H9 (cell line): ENCODE measurements around the gene ADAMTS15. TPM values are rescaled to one million over a fixed set of nuclear protein-coding genes. Genes with fewer than 3 reads are reported as not detected.

Source experiments
- DNase-seq: peaks from one replicate; pipeline ENCODE4 v3.0.0-alpha.2; 2017
- H2AFZ ChIP-seq: one replicate; pipeline ENCODE4 v1.6.1; 2013; ENCODE audit warnings: mild to moderate bottlenecking, low read length, control low read depth, moderate library complexity
- H2AK5ac ChIP-seq: 2 replicates; pipeline ENCODE4 v1.6.1; 2013; ENCODE audit warnings: low read length, control low read depth, mixed read lengths; ENCODE audit not compliant: insufficient read length
- H2BK120ac ChIP-seq: one replicate; pipeline ENCODE4 v1.6.1; 2013; ENCODE audit warnings: low read depth, mild to moderate bottlenecking, low read length, control low read depth, inconsistent platforms; ENCODE audit not compliant: poor library complexity, severe bottlenecking
- H2BK12ac ChIP-seq: 2 replicates; pipeline ENCODE4 v1.6.1; 2013; ENCODE audit warnings: low read length, control low read depth, mixed read lengths, low read depth; ENCODE audit not compliant: insufficient read length
- H2BK15ac ChIP-seq: 2 replicates; pipeline ENCODE4 v1.6.1; 2013; ENCODE audit warnings: low read depth, low read length, control low read depth
- H2BK20ac ChIP-seq: one replicate; pipeline ENCODE4 v1.6.1; 2013; ENCODE audit warnings: low read depth, mild to moderate bottlenecking, low read length, control low read depth, inconsistent platforms; ENCODE audit not compliant: poor library complexity, severe bottlenecking
- H2BK5ac ChIP-seq: 2 replicates; pipeline ENCODE4 v1.6.1; 2013; ENCODE audit warnings: low read length, control low read depth, mixed read lengths; ENCODE audit not compliant: insufficient read length
- H3K14ac ChIP-seq: 2 replicates; pipeline ENCODE4 v1.6.1; 2013; ENCODE audit warnings: low read length, control low read depth; ENCODE audit not compliant: insufficient read depth
- H3K18ac ChIP-seq: 2 replicates; pipeline ENCODE4 v1.6.1; 2013; ENCODE audit warnings: low read depth, mild to moderate bottlenecking, mixed read lengths, low read length, control low read depth; ENCODE audit not compliant: insufficient read length
- H3K23ac ChIP-seq: 2 replicates; pipeline ENCODE4 v1.6.1; 2013; ENCODE audit warnings: low read length, control low read depth, mixed read lengths, low read depth; ENCODE audit not compliant: insufficient read length
- H3K23me2 ChIP-seq: 2 replicates; pipeline ENCODE4 v1.6.1; 2013; ENCODE audit warnings: low read depth, mild to moderate bottlenecking, mixed read lengths, low read length, control low read depth; ENCODE audit not compliant: insufficient read length, poor library complexity, severe bottlenecking
- H3K27ac ChIP-seq: 2 replicates; pipeline ENCODE4 v1.5.1; 2013; ENCODE audit warnings: low read length, control low read depth, mixed read lengths, low read depth; ENCODE audit not compliant: insufficient read length
- H3K27me3 ChIP-seq: 2 replicates; pipeline ENCODE4 v1.6.1; 2013; ENCODE audit warnings: low read length, control low read depth, inconsistent platforms; ENCODE audit not compliant: insufficient read depth
- H3K4ac ChIP-seq: 2 replicates; pipeline ENCODE4 v1.6.1; 2013; ENCODE audit warnings: low read depth, mild to moderate bottlenecking, control low read depth, inconsistent platforms, low read length, moderate library complexity
- H3K4me1 ChIP-seq: 2 replicates; pipeline ENCODE4 v1.6.1; 2013; ENCODE audit warnings: low read length, control low read depth, inconsistent platforms; ENCODE audit not compliant: insufficient read depth
- H3K4me2 ChIP-seq: 2 replicates; pipeline ENCODE4 v1.6.1; 2013; ENCODE audit warnings: low read length, control low read depth, mixed read lengths; ENCODE audit not compliant: insufficient read length, insufficient read depth
- H3K56ac ChIP-seq: 2 replicates; pipeline ENCODE4 v1.6.1; 2013; ENCODE audit warnings: low read depth, mild to moderate bottlenecking, mixed read lengths, low read length, control low read depth; ENCODE audit not compliant: insufficient read length
- H3K79me1 ChIP-seq: 2 replicates; pipeline ENCODE4 v1.6.1; 2013; ENCODE audit warnings: low read depth, mild to moderate bottlenecking, moderate library complexity, low read length, control low read depth, inconsistent platforms; ENCODE audit not compliant: insufficient read depth, poor library complexity, severe bottlenecking
- H3K79me2 ChIP-seq: 2 replicates; pipeline ENCODE4 v1.6.1; 2013; ENCODE audit warnings: low read length, control low read depth, inconsistent platforms; ENCODE audit not compliant: insufficient read depth
- H3K9ac ChIP-seq: 2 replicates; pipeline ENCODE4 v1.6.1; 2013; ENCODE audit warnings: low read length, control low read depth, mixed read lengths; ENCODE audit not compliant: insufficient read length; ENCODE audit errors: extremely low read depth
- H3K9me3 ChIP-seq: one replicate; pipeline ENCODE4 v1.6.1; 2013; ENCODE audit warnings: low read depth, low read length, inconsistent platforms; ENCODE audit not compliant: control insufficient read depth
- H3T11ph ChIP-seq: one replicate; pipeline ENCODE4 v1.6.1; 2013; ENCODE audit warnings: mild to moderate bottlenecking, low read length, control low read depth, inconsistent platforms
- H4K20me1 ChIP-seq: one replicate; pipeline ENCODE4 v1.6.1; 2013; ENCODE audit not compliant: control insufficient read depth, insufficient read length, insufficient read depth
- H4K5ac ChIP-seq: 2 replicates; pipeline ENCODE4 v1.6.1; 2013; ENCODE audit warnings: low read depth, mild to moderate bottlenecking, mixed read lengths, low read length, control low read depth; ENCODE audit not compliant: insufficient read length
- H4K8ac ChIP-seq: replicated peaks from 2 replicates; pipeline ENCODE4 v1.6.1; 2013; ENCODE audit warnings: low read length, control low read depth, mixed read lengths, low read depth; ENCODE audit not compliant: insufficient read length
- H4K91ac ChIP-seq: 2 replicates; pipeline ENCODE4 v1.6.1; 2013; ENCODE audit warnings: low read depth, mild to moderate bottlenecking, moderate library complexity, mixed read lengths, low read length, control low read depth; ENCODE audit not compliant: insufficient read length
- H3K27ac Mint-ChIP-seq, 3 experiments: 2 replicates in 2 of 3; 3 replicates in 1 of 3; pipeline ENCODE4 v1.8.0; 2020 to 2021; ENCODE audit warnings: mixed read lengths in 3 of 3, mild to moderate bottlenecking in 1 of 3, moderate library complexity in 1 of 3
- H3K27me3 Mint-ChIP-seq: 2 replicates; pipeline ENCODE4 v1.8.0; 2021; ENCODE audit warnings: low read depth, mild to moderate bottlenecking, moderate library complexity, mixed read lengths
- H3K36me3 Mint-ChIP-seq, 3 experiments: 2 replicates in 2 of 3; 3 replicates in 1 of 3; pipeline ENCODE4 v1.8.0; 2020 to 2021; ENCODE audit warnings: low read depth in 3 of 3, mixed read lengths in 3 of 3; ENCODE audit not compliant: insufficient read depth in 1 of 3
- H3K4me1 Mint-ChIP-seq, 2 experiments: 2 replicates each; pipeline ENCODE4 v1.8.0; 2020; ENCODE audit warnings: mixed read lengths in 2 of 2
- H3K4me3 Mint-ChIP-seq, 2 experiments: 2 replicates in 1 of 2; 3 replicates in 1 of 2; pipeline ENCODE4 v1.8.0; 2020 to 2021; ENCODE audit warnings: mild to moderate bottlenecking in 2 of 2, mixed read lengths in 2 of 2, moderate library complexity in 1 of 2
- H3K9me3 Mint-ChIP-seq, 2 experiments: 2 replicates in 1 of 2; 3 replicates in 1 of 2; pipeline ENCODE4 v1.8.0; 2020; ENCODE audit warnings: mild to moderate bottlenecking in 2 of 2, mixed read lengths in 2 of 2, moderate library complexity in 1 of 2
- CTCF ChIP-seq: fragments of 200-600 bp; sonication (generic); conservative IDR thresholded peaks from 3 replicates; pipeline ENCODE4 v1.8.0; 2021; ENCODE audit warnings: antibody characterized with exemption, mild to moderate bottlenecking
- WGBS: extraction: QIAGEN DNeasy Blood & Tissue Kit; methylation state at CpG from one replicate; pipeline ENCODE4 v1.1.7; 2013; ENCODE audit warnings: missing lambda C conversion rate, low lambda C conversion rate, mixed read lengths; ENCODE audit not compliant: insufficient read length; ENCODE audit errors: extremely low coverage; 5-methylcytosine and 5-hydroxymethylcytosine counted together
- total RNA-seq: library from RNA; stranded (reverse); gene quantifications from 2 replicates; pipeline ENCODE4 v1.2.1, GENCODE V29; 2021

Gene ADAMTS15
- total RNA-seq, 1 experiment from 2014 or later: 1.3 TPM

- H3K9me3 Mint-ChIP-seq: no peaks in the 10 kb centered on the region; a peak in 2 of 5 replicates
- Histone ChIP-seq H3K9ac (no peak overlapping the region), H3K23ac (no peak overlapping the region), H3K79me2 (no peaks in the 10 kb centered on the region), H4K91ac (no peak overlapping the region), H3K18ac (no peak overlapping the region), H4K20me1 (no peaks in the 10 kb centered on the region), H4K8ac (no peak overlapping the region), H3K4me2 (no peak overlapping the region), H3K79me1 (no peaks in the 10 kb centered on the region), H3K4ac (no peak overlapping the region), H3K56ac (no peak overlapping the region), H2BK15ac (no peak overlapping the region), H2BK120ac (no peak overlapping the region), H4K5ac (no peak overlapping the region), H3K27me3 (no peaks in the 10 kb centered on the region), H2AK5ac (no peak overlapping the region), H2BK5ac (no peak overlapping the region), H2AFZ (no peak overlapping the region), H3K23me2 (peaks cover under 1% of the 10 kb centered on the region), H3K14ac (no peak overlapping the region), H2BK12ac (no peak overlapping the region), H3K9me3 (no peaks in the 10 kb centered on the region), H3T11ph (no peak overlapping the region), H3K27ac (no peak overlapping the region), H3K4me1 (no peaks in the 10 kb centered on the region), H2BK20ac (no peak overlapping the region)
- H3K27ac Mint-ChIP-seq: no peak overlapping the region
- peaks cover 52% of the 10 kb centered on the region for H3K27me3 Mint-ChIP-seq
- H3K4me1 Mint-ChIP-seq: no peaks in the 10 kb centered on the region
- no peak for DNase-seq
- TF ChIP-seq CTCF: no peak
- WGBS: no CpG with 5 or more reads among the region's 6 CpGs
- H3K4me3 Mint-ChIP-seq: no peak overlapping the region
- no peaks in the 10 kb centered on the region for H3K36me3 Mint-ChIP-seq
Observed at GRCh38 chr11:130439876-130440275, 8.6 kb upstream of the ADAMTS15 start.
